ENCODE results near the gene MAN2B1. TPM values are rescaled to one million over a fixed set of nuclear protein-coding genes. Genes with fewer than 3 reads are reported as not detected.
A peak's percentile ranks its signal among the peaks of the same experiment; 100 is the strongest.

The MAN2B1 gene
- total RNA-seq, 2 donors from 2014 or later: 111 to 118 TPM

- no peak overlapping the region for H3K4me3 ChIP-seq
- ATAC-seq (ENCODE audit: insufficient number of reproducible peaks, low FRiP score, low read depth) (no peak), DNase-seq (ENCODE audit: low spot score) (no peak)
- no peak for TF ChIP-seq CTCF (IDR thresholded peaks at IDR 0.05)
- H3K9me3 ChIP-seq: no peaks in the 10 kb centered on the region
- peaks cover 57% of the 10 kb centered on the region for H3K36me3 ChIP-seq
- H3K27me3 ChIP-seq (replicated peaks; ENCODE audit: insufficient read depth): no peaks in the 10 kb centered on the region
- peaks cover 0 to 14% of the 10 kb centered on the region in 2 donors for H3K4me1 ChIP-seq (ENCODE audit: control insufficient read depth in 1 of 2, low read depth in 2 of 2)
- H3K27ac ChIP-seq: no peak overlapping the region
Measured at GRCh38 chr19:12675940-12676339, 9.4 kb upstream of the MAN2B1 start.

- Histone ChIP-seq H3K27me3 (replicated peaks; ENCODE audit: insufficient read depth) (no peaks in the 10 kb centered on the region), H3K4me3 (no peak overlapping the region), H3K36me3 (peaks cover 57% of the 10 kb centered on the region), H3K4me1 (ENCODE audit: control insufficient read depth in 1 of 2, low read depth in 2 of 2) (peaks cover 5 to 14% of the 10 kb centered on the region in 2 donors), H3K9me3 (no peaks in the 10 kb centered on the region), H3K27ac (no peak overlapping the region)
- DNase-seq (ENCODE audit: low spot score) (no peak), ATAC-seq (ENCODE audit: insufficient number of reproducible peaks, low FRiP score, low read depth) (no peak)
- TF ChIP-seq CTCF (IDR thresholded peaks at IDR 0.05): no peak
Measured at GRCh38 chr19:12675399-12675798, 8.9 kb upstream of the MAN2B1 start.

GRCh38 chr19:12672744-12673143, 6.2 kb upstream of the MAN2B1 start:
- Histone ChIP-seq H3K4me3 (no peak overlapping the region), H3K27me3 (replicated peaks; ENCODE audit: insufficient read depth) (no peaks in the 10 kb centered on the region), H3K9me3 (no peaks in the 10 kb centered on the region), H3K27ac (no peak overlapping the region), H3K36me3 (peaks cover 36% of the 10 kb centered on the region), H3K4me1 (ENCODE audit: control insufficient read depth in 1 of 2, low read depth in 2 of 2) (peaks cover 18 to 25% of the 10 kb centered on the region in 2 donors)
- no peak for ATAC-seq (ENCODE audit: insufficient number of reproducible peaks, low FRiP score, low read depth)
- no peak for TF ChIP-seq CTCF (IDR thresholded peaks at IDR 0.05)
- no peak for DNase-seq (ENCODE audit: low spot score)

- Histone ChIP-seq H3K27me3 (replicated peaks; ENCODE audit: insufficient read depth) (no peaks in the 10 kb centered on the region), H3K36me3 (peaks cover 19% of the 10 kb centered on the region), H3K9me3 (no peaks in the 10 kb centered on the region), H3K4me3 (peak overlapping the region; percentile 84), H3K27ac (peak overlapping the region; percentile 90 to 100), H3K4me1 (ENCODE audit: control insufficient read depth in 1 of 2, low read depth in 2 of 2) (peaks cover 25 to 43% of the 10 kb centered on the region in 2 donors)
- no peak for DNase-seq (ENCODE audit: low spot score)
- no peak for TF ChIP-seq CTCF (IDR thresholded peaks at IDR 0.05)
- no peak for ATAC-seq (ENCODE audit: insufficient number of reproducible peaks, low FRiP score, low read depth)
Measured at GRCh38 chr19:12670159-12670928, 3.8 kb upstream of the MAN2B1 start.

- DNase-seq (ENCODE audit: low spot score) (no peak), ATAC-seq (ENCODE audit: insufficient number of reproducible peaks, low FRiP score, low read depth) (no peak)
- Histone ChIP-seq H3K4me1 (ENCODE audit: control insufficient read depth in 1 of 2, low read depth in 2 of 2) (peaks cover 25 to 43% of the 10 kb centered on the region in 2 donors), H3K4me3 (peak overlapping the region; percentile 84), H3K36me3 (peaks cover 10% of the 10 kb centered on the region), H3K9me3 (no peaks in the 10 kb centered on the region), H3K27me3 (replicated peaks; ENCODE audit: insufficient read depth) (no peaks in the 10 kb centered on the region), H3K27ac (peak overlapping the region; percentile 90 to 100)
- no peak for TF ChIP-seq CTCF (IDR thresholded peaks at IDR 0.05)
Measured at GRCh38 chr19:12669270-12670158, 3.0 kb upstream of the MAN2B1 start.
